ENCODE data around the gene ZNF835. TPM values are rescaled to one million over a fixed set of nuclear protein-coding genes. Genes with fewer than 3 reads are reported as not detected.
"Not testable (repeated sequence)": the region's sequence is repeated elsewhere in the genome, so short reads cannot be mapped to it uniquely, and the experiment has no call there.

The ZNF835 gene
- total RNA-seq, 4 donors from 2014 or later: 4.8 to 11.4 (median 6.1) TPM

GRCh38 chr19:56678205-56678604, 6.6 kb upstream of the ZNF835 start:
- Histone ChIP-seq H3K4me3 (no peak overlapping the region), H3K9me3 (no peaks in the 10 kb centered on the region), H3K27me3 (no peaks in the 10 kb centered on the region), H3K36me3 (no peaks in the 10 kb centered on the region), H3K4me1 (no peaks in the 10 kb centered on the region), H3K27ac (no peak overlapping the region)
- TF ChIP-seq EP300 (IDR thresholded peaks at IDR 0.05): no peak
- no peak for TF ChIP-seq POLR2A (IDR thresholded peaks at IDR 0.05)
- no peak for TF ChIP-seq POLR2AphosphoS5 (IDR thresholded peaks at IDR 0.05)
- no peak for TF ChIP-seq CTCF (IDR thresholded peaks at IDR 0.05)
- WGBS, 2 donors (ENCODE audit: low coverage in 1 of 2): 100% methylated on average over 1 of the region's 8 CpGs; no CpG with 5 or more reads in 1 of the 2 donors
- no peak for ATAC-seq

- 76 to 81% methylated on average over 2 of the region's 2 CpGs for WGBS, 2 donors (ENCODE audit: low coverage in 1 of 2)
- H3K4me3 ChIP-seq, H3K36me3 ChIP-seq, ATAC-seq, H3K9me3 ChIP-seq, H3K27ac ChIP-seq, H3K27me3 ChIP-seq: not testable (repeated sequence)
- peaks cover 0 to 25% (median 9%) of the 10 kb centered on the region in 3 donors for H3K4me1 ChIP-seq
Observed at GRCh38 chr19:56672610-56673009, 1.1 kb upstream of the ZNF835 start.

GRCh38 chr19:56670961-56671612, 470 bp downstream of the ZNF835 start:
- peaks cover 0 to 3% of the 10 kb centered on the region in 2 donors for H3K36me3 ChIP-seq
- H3K4me1 ChIP-seq: peaks cover 0 to 25% (median 9%) of the 10 kb centered on the region in 3 donors
- no peaks in the 10 kb centered on the region for H3K9me3 ChIP-seq
- 0% methylated on average over 1 of the region's 35 CpGs; no CpG with 5 or more reads in 1 of the 2 donors for WGBS, 2 donors (ENCODE audit: low coverage in 1 of 2)
- ATAC-seq: no peak
- H3K27me3 ChIP-seq: no peaks in the 10 kb centered on the region
- H3K27ac ChIP-seq: peak overlapping the region in 3 of 4 donors; percentile 58 to 74 (median 70)
- H3K4me3 ChIP-seq: peak overlapping the region; percentile 67 to 74
- TF ChIP-seq EP300 (IDR thresholded peaks at IDR 0.05) (no peak), POLR2AphosphoS5 (IDR thresholded peaks at IDR 0.05) (no peak), CTCF (IDR thresholded peaks at IDR 0.05) (no peak), POLR2A (IDR thresholded peaks at IDR 0.05) (no peak)

DNA sequence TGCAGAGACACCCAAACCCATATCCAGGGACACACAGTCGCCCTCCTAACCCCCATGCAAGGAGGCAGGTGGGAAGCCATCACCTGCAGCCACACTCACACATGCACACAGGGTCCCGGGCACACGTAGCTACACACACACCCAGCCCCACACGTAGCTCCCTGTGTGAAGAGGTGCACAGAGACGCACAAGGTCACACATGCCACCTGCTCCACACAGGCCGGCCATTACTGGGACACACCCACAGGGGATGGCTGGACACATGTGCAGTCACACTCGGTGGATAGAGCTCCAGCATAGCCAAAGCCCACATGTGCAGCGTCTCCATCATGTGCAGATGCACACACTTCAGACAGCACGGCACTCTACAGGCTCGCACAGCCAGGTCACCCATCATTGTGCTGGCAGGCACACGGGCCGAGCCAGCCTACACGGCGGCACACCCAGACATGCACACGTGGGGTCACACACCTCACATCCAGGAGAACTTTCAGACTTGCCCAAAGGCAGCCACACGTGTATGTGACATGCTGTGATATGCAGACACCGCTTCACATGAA, 1.1 kb downstream of the ZNF835 start:
- Histone ChIP-seq H3K4me1 (peaks cover 0 to 25% (median 9%) of the 10 kb centered on the region in 3 donors), H3K27me3 (no peaks in the 10 kb centered on the region), H3K36me3 (peaks cover 0 to 6% of the 10 kb centered on the region in 2 donors), H3K9me3 (no peaks in the 10 kb centered on the region), H3K4me3 (peak overlapping the region; percentile 67 to 74), H3K27ac (no peak overlapping the region)
- TF ChIP-seq POLR2AphosphoS5 (IDR thresholded peaks at IDR 0.05) (no peak), POLR2A (IDR thresholded peaks at IDR 0.05) (no peak), CTCF (IDR thresholded peaks at IDR 0.05) (no peak), EP300 (IDR thresholded peaks at IDR 0.05) (no peak)
- ATAC-seq: no peak
- WGBS, 2 donors (ENCODE audit: low coverage in 1 of 2): 76 to 100% methylated on average over 1 to 7 of the region's 17 CpGs

GRCh38 chr19:56668676-56669075, 2.9 kb downstream of the ZNF835 start:
- peaks cover 0 to 25% (median 9%) of the 10 kb centered on the region in 3 donors for H3K4me1 ChIP-seq
- no peak overlapping the region for H3K27ac ChIP-seq
- H3K4me3 ChIP-seq: no peak overlapping the region
- peaks cover 0 to 22% of the 10 kb centered on the region in 2 donors for H3K36me3 ChIP-seq
- ATAC-seq: no peak
- no peak for TF ChIP-seq CTCF (IDR thresholded peaks at IDR 0.05)
- no peak for TF ChIP-seq POLR2AphosphoS5 (IDR thresholded peaks at IDR 0.05)
- TF ChIP-seq POLR2A (IDR thresholded peaks at IDR 0.05): no peak
- no peak for TF ChIP-seq EP300 (IDR thresholded peaks at IDR 0.05)
- 43 to 70% methylated on average over 3 to 8 of the region's 9 CpGs for WGBS, 2 donors (ENCODE audit: low coverage in 1 of 2)
- H3K9me3 ChIP-seq: peaks cover 0 to 17% (median 0%) of the 10 kb centered on the region in 3 donors
- H3K27me3 ChIP-seq: no peaks in the 10 kb centered on the region

All from gastroesophageal sphincter (tissue), 4 donors.